ENCODE measurements around the gene HAPLN1. TPM values are rescaled to one million over a fixed set of nuclear protein-coding genes. Genes with fewer than 3 reads are reported as not detected.
A peak's percentile ranks its signal among the peaks of the same experiment; 100 is the strongest.
"Not testable (repeated sequence)": the region's sequence is repeated elsewhere in the genome, so short reads cannot be mapped to it uniquely, and the experiment has no call there.

Gene HAPLN1
- total and polyA plus RNA-seq, 4 donors = 0.67 to 9.1 (median 2.5) TPM

GRCh38 chr5:83744821-83745220 is 24.2 kb upstream of the HAPLN1 start:
- peaks cover under 1% of the 10 kb centered on the region for H3K9me3 ChIP-seq (ENCODE audit: control insufficient read depth, low read length)
- DNase-seq (no peak), ATAC-seq (ENCODE audit: low FRiP score) (no peak)
- peaks cover 0 to 4% of the 10 kb centered on the region in 2 donors for H3K4me1 ChIP-seq (ENCODE audit: control insufficient read depth in 1 of 2, insufficient read depth in 2 of 2, low read length in 2 of 2)
- intact Hi-C loops (cut with DNase I) = no loop called here
- H3K27ac ChIP-seq (ENCODE audit: low read depth in 1 of 2, low read length in 2 of 2) = peak overlapping the region in 1 of 2 donors; percentile 71
- H3K27me3 ChIP-seq (ENCODE audit: control insufficient read depth in 1 of 2, insufficient read depth in 2 of 2, low read length in 1 of 2) = no peaks in the 10 kb centered on the region
- 0 to 4% methylated on average over 1 of the region's 1 CpG for WGBS, 2 donors
- H3K4me3 ChIP-seq (ENCODE audit: low read length in 2 of 2) = no peak overlapping the region
- no peaks in the 10 kb centered on the region for H3K36me3 ChIP-seq (ENCODE audit: control insufficient read depth in 1 of 2, insufficient read depth in 2 of 2, low read length in 1 of 2)

GRCh38 chr5:83742089-83742488 is 21.4 kb upstream of the HAPLN1 start:
- ATAC-seq (ENCODE audit: low FRiP score) = no peak
- Histone ChIP-seq H3K36me3 (ENCODE audit: control insufficient read depth in 1 of 2, insufficient read depth in 2 of 2, low read length in 1 of 2) (no peaks in the 10 kb centered on the region), H3K4me3 (ENCODE audit: low read length in 2 of 2) (no peak overlapping the region), H3K27ac (ENCODE audit: low read depth in 1 of 2, low read length in 2 of 2) (no peak overlapping the region), H3K9me3 (ENCODE audit: control insufficient read depth, low read length) (no peaks in the 10 kb centered on the region), H3K4me1 (ENCODE audit: control insufficient read depth in 1 of 2, insufficient read depth in 2 of 2, low read length in 2 of 2) (peaks cover 0 to 4% of the 10 kb centered on the region in 2 donors), H3K27me3 (ENCODE audit: control insufficient read depth in 1 of 2, insufficient read depth in 2 of 2, low read length in 1 of 2) (no peaks in the 10 kb centered on the region)
- intact Hi-C loops (cut with DNase I) = no loop called here
- DNase-seq = no peak
- 89 to 94% methylated on average over 4 of the region's 4 CpGs for WGBS, 2 donors

DNA sequence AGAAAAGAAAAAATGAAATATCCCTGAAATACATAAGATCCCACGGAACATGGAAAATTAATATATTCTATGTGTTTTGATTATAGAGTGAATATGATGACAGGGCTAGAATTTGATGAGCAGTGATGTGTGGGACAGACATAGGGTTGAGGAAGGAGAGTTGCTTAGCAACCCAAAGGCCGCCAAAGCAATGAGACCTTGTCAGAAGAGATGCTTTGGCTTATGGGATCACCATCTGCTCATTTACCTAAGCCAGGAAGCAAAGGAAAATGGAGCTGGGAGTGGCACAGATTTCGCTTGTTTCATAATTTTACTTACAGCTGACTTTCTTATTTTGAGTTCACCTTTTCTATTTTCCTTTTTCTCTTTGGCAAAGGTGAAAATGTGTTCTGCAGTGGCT is 20.9 kb upstream of the HAPLN1 start:
- DNase-seq = no peak
- H3K4me1 ChIP-seq (ENCODE audit: control insufficient read depth in 1 of 2, insufficient read depth in 2 of 2, low read length in 2 of 2) = peaks cover 0 to 4% of the 10 kb centered on the region in 2 donors
- 93 to 95% methylated on average over 3 of the region's 3 CpGs for WGBS, 2 donors
- no peak overlapping the region for H3K4me3 ChIP-seq (ENCODE audit: low read length in 2 of 2)
- H3K9me3 ChIP-seq (ENCODE audit: control insufficient read depth, low read length) = no peaks in the 10 kb centered on the region
- intact Hi-C loops (cut with DNase I) = no loop called here
- H3K27ac ChIP-seq (ENCODE audit: low read depth in 1 of 2, low read length in 2 of 2) = no peak overlapping the region
- H3K27me3 ChIP-seq (ENCODE audit: control insufficient read depth in 1 of 2, insufficient read depth in 2 of 2, low read length in 1 of 2) = no peaks in the 10 kb centered on the region
- no peak for ATAC-seq (ENCODE audit: low FRiP score)
- no peaks in the 10 kb centered on the region for H3K36me3 ChIP-seq (ENCODE audit: control insufficient read depth in 1 of 2, insufficient read depth in 2 of 2, low read length in 1 of 2)

GRCh38 chr5:83740741-83741140 is 20.1 kb upstream of the HAPLN1 start:
- 70 to 87% methylated on average over 2 of the region's 2 CpGs for WGBS, 2 donors
- Histone ChIP-seq H3K27ac (ENCODE audit: low read depth in 1 of 2, low read length in 2 of 2) (no peak overlapping the region), H3K27me3 (ENCODE audit: control insufficient read depth in 1 of 2, insufficient read depth in 2 of 2, low read length in 1 of 2) (no peaks in the 10 kb centered on the region), H3K4me3 (ENCODE audit: low read length in 2 of 2) (no peak overlapping the region), H3K4me1 (ENCODE audit: control insufficient read depth in 1 of 2, insufficient read depth in 2 of 2, low read length in 2 of 2) (peaks cover 0 to 4% of the 10 kb centered on the region in 2 donors), H3K9me3 (ENCODE audit: control insufficient read depth, low read length) (no peaks in the 10 kb centered on the region), H3K36me3 (ENCODE audit: control insufficient read depth in 1 of 2, insufficient read depth in 2 of 2, low read length in 1 of 2) (no peaks in the 10 kb centered on the region)
- ATAC-seq (ENCODE audit: low FRiP score) (no peak), DNase-seq (no peak)
- intact Hi-C loops (cut with DNase I) = no loop called here

GRCh38 chr5:83736169-83736568 is 15.5 kb upstream of the HAPLN1 start:
- H3K4me1 ChIP-seq (ENCODE audit: control insufficient read depth in 1 of 2, insufficient read depth in 2 of 2, low read length in 2 of 2); H3K27me3 ChIP-seq (ENCODE audit: control insufficient read depth in 1 of 2, insufficient read depth in 2 of 2, low read length in 1 of 2); intact Hi-C loops (cut with DNase I); H3K9me3 ChIP-seq (ENCODE audit: control insufficient read depth, low read length); H3K36me3 ChIP-seq (ENCODE audit: control insufficient read depth in 1 of 2, insufficient read depth in 2 of 2, low read length in 1 of 2); H3K4me3 ChIP-seq (ENCODE audit: low read length in 2 of 2); H3K27ac ChIP-seq (ENCODE audit: low read depth in 1 of 2, low read length in 2 of 2); ATAC-seq (ENCODE audit: low FRiP score); DNase-seq: not testable (repeated sequence)
- 95% methylated on average over 2 of the region's 2 CpGs for WGBS, 2 donors

- H3K27me3 ChIP-seq (ENCODE audit: control insufficient read depth in 1 of 2, insufficient read depth in 2 of 2, low read length in 1 of 2); H3K4me1 ChIP-seq (ENCODE audit: control insufficient read depth in 1 of 2, insufficient read depth in 2 of 2, low read length in 2 of 2); H3K36me3 ChIP-seq (ENCODE audit: control insufficient read depth in 1 of 2, insufficient read depth in 2 of 2, low read length in 1 of 2); H3K4me3 ChIP-seq (ENCODE audit: low read length in 2 of 2); ATAC-seq (ENCODE audit: low FRiP score); H3K27ac ChIP-seq (ENCODE audit: low read depth in 1 of 2, low read length in 2 of 2); DNase-seq; intact Hi-C loops (cut with DNase I); H3K9me3 ChIP-seq (ENCODE audit: control insufficient read depth, low read length): not testable (repeated sequence)
Observed at GRCh38 chr5:83735058-83735457, 14.4 kb upstream of the HAPLN1 start.

- H3K36me3 ChIP-seq (ENCODE audit: control insufficient read depth in 1 of 2, insufficient read depth in 2 of 2, low read length in 1 of 2) = no peaks in the 10 kb centered on the region
- no peak overlapping the region for H3K27ac ChIP-seq (ENCODE audit: low read depth in 1 of 2, low read length in 2 of 2)
- H3K4me1 ChIP-seq (ENCODE audit: control insufficient read depth in 1 of 2, insufficient read depth in 2 of 2, low read length in 2 of 2) = no peaks in the 10 kb centered on the region
- intact Hi-C loops (cut with DNase I) = no loop called here
- DNase-seq = no peak
- no peaks in the 10 kb centered on the region for H3K9me3 ChIP-seq (ENCODE audit: control insufficient read depth, low read length)
- no peak overlapping the region for H3K4me3 ChIP-seq (ENCODE audit: low read length in 2 of 2)
- ATAC-seq (ENCODE audit: low FRiP score) = no peak
- WGBS, 2 donors = 83% methylated on average over 2 of the region's 2 CpGs
- H3K27me3 ChIP-seq (ENCODE audit: control insufficient read depth in 1 of 2, insufficient read depth in 2 of 2, low read length in 1 of 2) = no peaks in the 10 kb centered on the region
Observed at GRCh38 chr5:83731638-83732037, 11.0 kb upstream of the HAPLN1 start.

- H3K27me3 ChIP-seq (ENCODE audit: control insufficient read depth in 1 of 2, insufficient read depth in 2 of 2, low read length in 1 of 2) = no peaks in the 10 kb centered on the region
- ATAC-seq (ENCODE audit: low FRiP score) = no peak
Observed at GRCh38 chr5:83729362-83729761, 8.7 kb upstream of the HAPLN1 start.

DNA sequence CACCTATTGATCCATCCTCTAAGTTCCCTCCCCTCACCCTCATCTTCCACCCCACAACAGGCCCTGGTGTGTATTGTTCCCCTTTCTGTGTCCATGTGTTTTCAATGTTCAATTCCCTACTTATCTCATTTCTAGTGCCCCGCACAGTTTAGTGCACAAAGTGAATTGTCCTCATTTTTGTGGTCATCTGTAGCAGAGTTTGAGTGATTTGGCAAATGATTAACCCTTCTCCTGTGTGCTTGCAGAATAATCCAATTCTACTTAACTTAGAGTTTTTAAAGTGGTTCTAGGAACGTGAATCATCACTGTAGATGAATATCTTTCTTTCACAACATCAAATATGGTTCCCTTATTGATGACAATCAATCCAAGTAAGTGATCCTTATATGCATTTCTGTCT is 6.3 kb upstream of the HAPLN1 start:
- ATAC-seq (ENCODE audit: low FRiP score) (no peak), DNase-seq (no peak)
- intact Hi-C loops (cut with DNase I) = loop anchor here in 1 of 2 donors (10.0 kb wide), 1 partner anchor 528 kb away; no protein-coding TSS in a partner anchor
- Histone ChIP-seq H3K27me3 (ENCODE audit: control insufficient read depth in 1 of 2, insufficient read depth in 2 of 2, low read length in 1 of 2) (no peaks in the 10 kb centered on the region), H3K4me3 (ENCODE audit: low read length in 2 of 2) (no peak overlapping the region), H3K9me3 (ENCODE audit: control insufficient read depth, low read length) (no peaks in the 10 kb centered on the region), H3K36me3 (ENCODE audit: control insufficient read depth in 1 of 2, insufficient read depth in 2 of 2, low read length in 1 of 2) (no peaks in the 10 kb centered on the region), H3K27ac (ENCODE audit: low read depth in 1 of 2, low read length in 2 of 2) (no peak overlapping the region), H3K4me1 (ENCODE audit: control insufficient read depth in 1 of 2, insufficient read depth in 2 of 2, low read length in 2 of 2) (no peaks in the 10 kb centered on the region)
- WGBS, 2 donors = 84 to 91% methylated on average over 2 of the region's 2 CpGs

More at GRCh38 chr5:83729362-83729761, 8.7 kb upstream of the HAPLN1 start:
- H3K4me3 ChIP-seq (ENCODE audit: low read length in 2 of 2) = no peak overlapping the region
- no peak overlapping the region for H3K27ac ChIP-seq (ENCODE audit: low read depth in 1 of 2, low read length in 2 of 2)
- no peaks in the 10 kb centered on the region for H3K9me3 ChIP-seq (ENCODE audit: control insufficient read depth, low read length)
- intact Hi-C loops (cut with DNase I) = loop anchor here in 1 of 2 donors (10.0 kb wide), 1 partner anchor 525 kb away; no protein-coding TSS in a partner anchor
- no peak for DNase-seq
- no peaks in the 10 kb centered on the region for H3K4me1 ChIP-seq (ENCODE audit: control insufficient read depth in 1 of 2, insufficient read depth in 2 of 2, low read length in 2 of 2)
- H3K36me3 ChIP-seq (ENCODE audit: control insufficient read depth in 1 of 2, insufficient read depth in 2 of 2, low read length in 1 of 2) = no peaks in the 10 kb centered on the region

Data from aorta (tissue), 5 donors.